GM23338 (cell line): ENCODE measurements around the gene PLAGL1. TPM values are rescaled to one million over a fixed set of nuclear protein-coding genes. Genes with fewer than 3 reads are reported as not detected.

Experiments
- ATAC-seq: fragments of 200-7000 bp; cut with Tn5 transposase; 3 replicates; pipeline ENCODE4 v1.9.1; 2020
- DNase-seq: peaks from one replicate; pipeline ENCODE4 v3.0.0-alpha.2; 2015; ENCODE audit warnings: low spot score
- H2AFZ ChIP-seq: fragments of 200-600 bp; sonication (generic); 2 replicates; pipeline ENCODE4 v1.8.0; 2016; ENCODE audit warnings: antibody characterized with exemption, mild to moderate bottlenecking, moderate library complexity
- H3F3A ChIP-seq: fragments of 200-600 bp; sonication (generic); replicated peaks from 2 replicates; pipeline ENCODE4 v1.8.0; 2017; ENCODE audit warnings: antibody characterized with exemption, mixed run types, low read depth
- H3K27ac ChIP-seq: fragments of 200-600 bp; sonication (generic); 2 replicates; pipeline ENCODE4 v1.6.1; 2016; ENCODE audit warnings: low read depth
- H3K27me3 ChIP-seq: fragments of 200-600 bp; sonication (generic); 2 replicates; pipeline ENCODE4 v1.8.0; 2016; ENCODE audit warnings: mild to moderate bottlenecking, mixed run types, moderate library complexity; ENCODE audit not compliant: insufficient read depth
- H3K36me3 ChIP-seq: fragments of 200-600 bp; sonication (generic); 2 replicates; pipeline ENCODE4 v1.8.0; 2016; ENCODE audit warnings: mild to moderate bottlenecking; ENCODE audit not compliant: insufficient read depth
- H3K4me1 ChIP-seq: fragments of 200-600 bp; sonication (generic); 2 replicates; pipeline ENCODE4 v1.8.0; 2016; ENCODE audit warnings: mild to moderate bottlenecking, moderate library complexity; ENCODE audit not compliant: insufficient read depth
- H3K4me2 ChIP-seq: fragments of 200-600 bp; sonication (generic); 2 replicates; pipeline ENCODE4 v1.7.1; 2017; ENCODE audit warnings: mixed run types
- H3K4me3 ChIP-seq: fragments of 200-600 bp; sonication (generic); 2 replicates; pipeline ENCODE4 v1.6.1; 2016; ENCODE audit warnings: mixed run types
- H3K79me2 ChIP-seq: fragments of 200-600 bp; sonication (generic); replicated peaks from 2 replicates; pipeline ENCODE4 v1.8.0; 2017; ENCODE audit warnings: mild to moderate bottlenecking; ENCODE audit not compliant: insufficient read depth
- H3K9me2 ChIP-seq: fragments of 200-600 bp; sonication (generic); 2 replicates; pipeline ENCODE4 v1.8.0; 2017; ENCODE audit not compliant: insufficient read depth
- H4K20me1 ChIP-seq: fragments of 200-600 bp; sonication (generic); replicated peaks from 2 replicates; pipeline ENCODE4 v1.8.0; 2017; ENCODE audit warnings: mild to moderate bottlenecking; ENCODE audit not compliant: insufficient read depth
- H3K27ac Mint-ChIP-seq: 2 replicates; pipeline ENCODE4 v1.8.0; 2020; ENCODE audit warnings: inconsistent platforms, mild to moderate bottlenecking, moderate library complexity, mixed read lengths
- H3K27me3 Mint-ChIP-seq: 3 replicates; pipeline ENCODE4 v1.8.0; 2022; ENCODE audit warnings: low read depth, mild to moderate bottlenecking, moderate library complexity, mixed read lengths, inconsistent platforms; ENCODE audit not compliant: insufficient read depth, poor library complexity
- H3K36me3 Mint-ChIP-seq: 3 replicates; pipeline ENCODE4 v1.8.0; 2021; ENCODE audit warnings: low read depth, mild to moderate bottlenecking, inconsistent platforms, moderate library complexity, mixed read lengths
- H3K4me1 Mint-ChIP-seq: 3 replicates; pipeline ENCODE4 v1.8.0; 2020; ENCODE audit warnings: mild to moderate bottlenecking, inconsistent platforms, mixed read lengths
- H3K4me3 Mint-ChIP-seq: 3 replicates; pipeline ENCODE4 v1.8.0; 2021; ENCODE audit warnings: moderate library complexity, mild to moderate bottlenecking, inconsistent platforms, mixed read lengths
- H3K9me3 Mint-ChIP-seq: 3 replicates; pipeline ENCODE4 v1.8.0; 2020; ENCODE audit warnings: moderate library complexity, mild to moderate bottlenecking, inconsistent platforms, mixed read lengths
- CREB1 ChIP-seq: fragments of 250-450 bp; sonication (Bioruptor Pico); IDR thresholded peaks from 2 replicates; pipeline ENCODE4 v1.5.0; 2020; ENCODE audit warnings: low read depth, mild to moderate bottlenecking, moderate library complexity
- CTCF ChIP-seq, 2 experiments: fragments of 200-600 bp in 1 of 2; sonication (generic) in 1 of 2; conservative IDR thresholded peaks; 2 replicates each; pipeline versions ENCODE4 v1.5.1 to v1.6.1; 2016 to 2017; ENCODE audit warnings: antibody characterized with exemption in 2 of 2, low read depth in 2 of 2, mild to moderate bottlenecking in 2 of 2, moderate library complexity in 1 of 2
- ETS1 ChIP-seq: IDR thresholded peaks from 2 replicates; pipeline ENCODE4 v1.6.1; 2016; ENCODE audit warnings: antibody characterized with exemption
- EZH2 ChIP-seq: fragments of 200-600 bp; sonication (generic); IDR thresholded peaks from one replicate; pipeline ENCODE4 v1.8.0; 2017; ENCODE audit warnings: antibody characterized with exemption, mild to moderate bottlenecking, low read depth; ENCODE audit not compliant: unreplicated experiment
- EZH2phosphoT487 ChIP-seq: fragments of 200-600 bp; sonication (generic); IDR thresholded peaks from one replicate; pipeline ENCODE4 v1.8.1; 2018; ENCODE audit warnings: antibody characterized with exemption; ENCODE audit not compliant: unreplicated experiment
- JUNB ChIP-seq: IDR thresholded peaks from one replicate; pipeline ENCODE4 v1.6.1; 2016; ENCODE audit warnings: antibody characterized with exemption; ENCODE audit not compliant: unreplicated experiment
- NANOG ChIP-seq: IDR thresholded peaks from 2 replicates; pipeline ENCODE4 v1.6.1; 2016; ENCODE audit warnings: antibody characterized with exemption, borderline replicate concordance
- POLR2AphosphoS5 ChIP-seq: IDR thresholded peaks from 2 replicates; pipeline ENCODE4 v1.6.1; 2016; ENCODE audit warnings: antibody characterized with exemption, low read depth
- REST ChIP-seq: IDR thresholded peaks from one replicate; pipeline ENCODE4 v1.6.1; 2018; ENCODE audit warnings: antibody characterized with exemption; ENCODE audit not compliant: unreplicated experiment
- STAT1 ChIP-seq: IDR thresholded peaks from one replicate; pipeline ENCODE4 v1.6.1; 2016; ENCODE audit warnings: antibody characterized with exemption; ENCODE audit not compliant: unreplicated experiment
- ZNF114 ChIP-seq: fragments of 250-450 bp; sonication (Bioruptor Pico); IDR thresholded peaks from 2 replicates; pipeline ENCODE4 v1.5.0; 2020; ENCODE audit warnings: mild to moderate bottlenecking, moderate library complexity
- ZNF331 ChIP-seq: fragments of 250-450 bp; sonication (Bioruptor Pico); IDR thresholded peaks from 2 replicates; pipeline ENCODE4 v1.5.0; 2020; ENCODE audit warnings: low read depth, mild to moderate bottlenecking, moderate library complexity
- ZNF462 ChIP-seq: fragments of 250-450 bp; sonication (Bioruptor Pico); IDR thresholded peaks from 2 replicates; pipeline ENCODE4 v1.5.0; 2020; ENCODE audit warnings: mild to moderate bottlenecking, moderate library complexity
- polyA plus RNA-seq: library from polyadenylated mRNA; unstranded; fragments of >200 nt; fragmentation: Nextera tagmentation; extraction: Ambion mirVana; gene quantifications from 2 replicates; pipeline ENCODE4 v1.2.1, GENCODE V29; 2016
- total RNA-seq: library from RNA; depleted of rRNA; stranded (reverse); fragments of >200 nt; shearing (Covaris generic); gene quantifications from 2 replicates; pipeline ENCODE4 v1.2.3, GENCODE V29; 2014

Gene PLAGL1
- total and polyA plus RNA-seq, 2 experiments from 2014 or later, result 0.90 to 1.7 TPM

- no peak for TF ChIP-seq ZNF331 (CRISPR knock-in tag)
- TF ChIP-seq ZNF462 (CRISPR knock-in tag), result no peak
- TF ChIP-seq NANOG, result no peak
- TF ChIP-seq STAT1, result no peak
- no peak for TF ChIP-seq JUNB
- TF ChIP-seq CTCF (conservative IDR thresholded peaks at IDR 0.05; ENCODE audit: low read depth in 2 of 2), result no peak
- TF ChIP-seq ZNF114 (CRISPR knock-in tag), result no peak
- no peak for TF ChIP-seq ETS1
- no peak for TF ChIP-seq POLR2AphosphoS5
- TF ChIP-seq EZH2, result no peak
- no peak for TF ChIP-seq EZH2phosphoT487
- no peak for TF ChIP-seq REST
- no peak for TF ChIP-seq CREB1 (CRISPR knock-in tag)
- no peak overlapping the region for H3K4me3 ChIP-seq
- no peaks in the 10 kb centered on the region for H3K9me2 ChIP-seq
- 0 out of 2 replicates have a peak, but pooled peaks cover 4% of the 10 kb centered on the region for H3K4me1 ChIP-seq
- H3K79me2 ChIP-seq, result no peaks in the 10 kb centered on the region
- ATAC-seq, result no peak
- no peak overlapping the region for H3K4me2 ChIP-seq
- H3K9me3 Mint-ChIP-seq, result no peaks in the 10 kb centered on the region; the same call in 2 of the 3 replicates
- H3K27ac ChIP-seq, result no peak overlapping the region
- H3K4me1 Mint-ChIP-seq, result no peaks in the 10 kb centered on the region
- H3K36me3 ChIP-seq, result no peaks in the 10 kb centered on the region
- H4K20me1 ChIP-seq, result peaks cover 3% of the 10 kb centered on the region; the same call in 1 of the 2 replicates
- H3K36me3 Mint-ChIP-seq, result no peaks in the 10 kb centered on the region
- DNase-seq, result no peak
- H3K27me3 ChIP-seq, result peaks cover 97% of the 10 kb centered on the region
- H3K27ac Mint-ChIP-seq, result no peak overlapping the region
- H2AFZ ChIP-seq, result no peak overlapping the region
- no peaks in the 10 kb centered on the region for H3F3A ChIP-seq
- H3K4me3 Mint-ChIP-seq, result no peak overlapping the region
- peaks cover 11% of the 10 kb centered on the region for H3K27me3 Mint-ChIP-seq
Observed at GRCh38 chr6:143984666-143985065, 23.4 kb downstream of the PLAGL1 start.
